Measurements from ENCODE around the gene NOL4L.

Gene NOL4L

GRCh38 chr20:32400476-32400875 is 184.7 kb downstream of the NOL4L start:
- no peak for DNase-seq

DNA sequence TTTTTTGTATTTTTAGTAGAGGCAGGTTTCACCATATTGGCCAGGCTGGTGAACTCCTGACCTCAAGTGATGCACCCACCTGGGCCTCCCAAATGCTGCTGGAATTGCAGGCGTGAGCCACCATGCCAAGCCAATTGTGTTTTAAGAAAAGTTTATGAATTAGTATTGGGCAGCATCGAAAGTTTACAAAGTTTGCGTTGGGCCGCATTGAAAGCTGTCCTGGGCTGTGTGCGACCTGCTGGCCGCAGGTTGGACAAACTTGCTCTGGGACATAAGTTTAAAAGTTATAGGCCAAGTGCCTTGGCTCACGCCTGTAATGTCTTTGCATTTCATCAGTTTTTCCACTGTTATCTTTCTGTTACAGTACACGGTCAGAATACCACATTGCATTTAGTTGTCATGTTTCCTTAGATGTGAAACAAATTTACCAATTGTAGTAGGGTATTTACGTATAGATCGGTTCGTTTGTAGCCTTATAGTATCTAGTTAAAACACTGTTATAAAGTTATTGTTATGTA is 187.5 kb downstream of the NOL4L start:
- no peak for DNase-seq

DNA sequence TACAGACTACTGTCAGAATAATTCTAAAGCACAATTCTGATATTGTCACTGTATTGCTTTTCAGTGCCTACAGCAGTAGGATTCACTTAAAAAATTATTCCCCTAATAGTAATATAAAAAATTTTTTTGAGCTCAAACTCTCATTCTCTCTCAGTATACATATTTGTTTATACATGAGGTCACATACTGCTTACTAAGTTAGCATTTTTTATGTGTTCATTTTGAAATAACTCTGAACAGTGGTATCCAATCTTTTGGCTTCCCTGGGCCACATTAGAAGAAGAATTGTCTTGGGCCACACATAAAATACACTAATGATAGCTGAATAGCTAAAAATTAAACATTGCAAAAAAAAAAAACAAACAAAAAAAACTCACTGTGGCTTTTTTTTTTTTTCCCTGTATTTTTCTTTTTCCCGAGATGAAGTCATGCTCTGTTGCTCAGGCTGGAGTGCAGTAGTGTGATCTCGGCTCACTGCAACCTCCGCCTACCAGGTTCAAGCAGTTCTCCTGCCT is 188.4 kb downstream of the NOL4L start:
- DNase-seq: no peak

- DNase-seq: no peak
These were observed 190.1 kb downstream of the NOL4L start for GRCh38 chr20:32395066-32395465.

All from activated CD8-positive, alpha-beta memory T cell treated with anti-CD3 and anti-CD28 coated beads, Interleukin-2, amount 50 U/mL, for 48 hours (primary cell).